SK-N-SH (cell line): ENCODE data around the gene H2BW2. TPM values are rescaled to one million over a fixed set of nuclear protein-coding genes. Genes with fewer than 3 reads are reported as not detected.

Experiments used
- CTCF ChIA-PET: fragments of 300-600, 350-600 bp; formaldehyde crosslinking; extraction: SDS; loops from one replicate; lab custom pipeline; 2021; lab: Yijun Ruan, JAX
- POLR2A ChIA-PET: fragments of 350-600 bp; sonication (Branson Sonifier 250); formaldehyde crosslinking; extraction: SDS; loops from one replicate; lab custom pipeline; 2020; ENCODE audit warnings: antibody characterized with exemption, inconsistent platforms; lab: Yijun Ruan, JAX
- DNase-seq: peaks from one replicate; pipeline ENCODE4 v3.0.0; 2012
- H2AFZ ChIP-seq: fragments of 200-600 bp; sonication (generic); 2 replicates; pipeline ENCODE4 v1.8.1; 2016; ENCODE audit warnings: antibody characterized with exemption, mild to moderate bottlenecking, low read depth
- H3F3A ChIP-seq: fragments of 200-600 bp; sonication (generic); replicated peaks from 2 replicates; pipeline ENCODE3; 2016; ENCODE audit warnings: antibody characterized with exemption, mild to moderate bottlenecking; ENCODE audit not compliant: insufficient read depth
- H3K27ac ChIP-seq, 2 experiments: fragments of 200-500 bp in 1 of 2; fragments of 200-600 bp in 1 of 2; sonication (Bioruptor generic) in 1 of 2; sonication (generic), shearing (Covaris generic) in 1 of 2; 2 replicates each; pipeline versions ENCODE4 v1.5.1 to v1.6.1; 2014 to 2016; ENCODE audit warnings: low read depth in 2 of 2, inconsistent platforms in 1 of 2, low read length in 1 of 2, mild to moderate bottlenecking in 1 of 2, mixed read lengths in 1 of 2
- H3K27me3 ChIP-seq: fragments of 200-600 bp; sonication (generic), shearing (Covaris generic); 2 replicates; pipeline ENCODE4 v1.6.1; 2016; ENCODE audit warnings: mixed run types; ENCODE audit not compliant: insufficient read depth
- H3K36me3 ChIP-seq, 2 experiments: fragments of 200-500 bp in 1 of 2; fragments of 200-600 bp in 1 of 2; sonication (Bioruptor generic) in 1 of 2; sonication (generic) in 1 of 2; replicated peaks in 1 of 2; 2 replicates each; pipeline versions ENCODE3 to v1.5.1; 2014 to 2016; ENCODE audit warnings: low read length in 1 of 2, mild to moderate bottlenecking in 1 of 2; ENCODE audit not compliant: insufficient read depth in 2 of 2, control insufficient read depth in 1 of 2
- H3K4me1 ChIP-seq, 2 experiments: fragments of 200-500 bp in 1 of 2; fragments of 200-600 bp in 1 of 2; sonication (Bioruptor generic) in 1 of 2; sonication (generic), shearing (Covaris generic) in 1 of 2; 2 replicates each; pipeline versions ENCODE4 v1.5.1 to v1.6.1; 2014 to 2016; ENCODE audit warnings: low read depth in 1 of 2, low read length in 1 of 2, mixed run types in 1 of 2; ENCODE audit not compliant: insufficient read depth in 2 of 2, control insufficient read depth in 1 of 2
- H3K4me2 ChIP-seq: fragments of 200-600 bp; sonication (generic), shearing (Covaris generic); 2 replicates; pipeline ENCODE4 v1.6.1; 2017; ENCODE audit warnings: mixed run types
- H3K4me3 ChIP-seq, 2 experiments: fragments of 200-500 bp in 1 of 2; fragments of 200-600 bp in 1 of 2; sonication (Bioruptor generic) in 1 of 2; sonication (generic), shearing (Covaris generic) in 1 of 2; 2 replicates each; pipeline versions ENCODE4 v1.5.1 to v1.8.1; 2014 to 2016; ENCODE audit warnings: low read depth in 2 of 2, inconsistent platforms in 1 of 2, low read length in 1 of 2, mild to moderate bottlenecking in 1 of 2, mixed read lengths in 1 of 2, moderate library complexity in 1 of 2
- H3K79me2 ChIP-seq: fragments of 200-600 bp; sonication (generic); 2 replicates; pipeline ENCODE4 v1.8.1; 2017; ENCODE audit warnings: mild to moderate bottlenecking; ENCODE audit not compliant: insufficient read depth
- H3K9ac ChIP-seq: fragments of 200-600 bp; sonication (generic); 2 replicates; pipeline ENCODE4 v1.6.1; 2017; ENCODE audit warnings: mixed run types
- H3K9me2 ChIP-seq: fragments of 200-600 bp; sonication (generic); 2 replicates; pipeline ENCODE4 v1.6.1; 2017; ENCODE audit warnings: mixed run types
- H3K9me3 ChIP-seq: fragments of 200-600 bp; sonication (generic); 2 replicates; pipeline ENCODE4 v1.6.1; 2017; ENCODE audit warnings: mixed run types, mild to moderate bottlenecking, moderate library complexity
- H4K20me1 ChIP-seq: fragments of 200-600 bp; sonication (generic); 2 replicates; pipeline ENCODE4 v1.6.1; 2017; ENCODE audit warnings: mild to moderate bottlenecking, mixed run types; ENCODE audit not compliant: insufficient read depth
- EP300 ChIP-seq, 2 experiments: IDR thresholded peaks; 2 replicates each; pipeline versions ENCODE4 v1.4.0 to v1.6.1; 2012; ENCODE audit warnings: borderline replicate concordance in 1 of 2, low read depth in 1 of 2, low read length in 1 of 2
- FOSL2 ChIP-seq: IDR thresholded peaks from 2 replicates; pipeline ENCODE4 v1.4.0; 2012; ENCODE audit warnings: low read depth, mild to moderate bottlenecking, moderate library complexity, borderline replicate concordance
- FOXJ3 ChIP-seq: sonication (generic); formaldehyde crosslinking; IDR thresholded peaks from 2 replicates; pipeline ENCODE4 v1.5.1; 2020; ENCODE audit warnings: mild to moderate bottlenecking, missing genetic modification reagents
- GABPA ChIP-seq: IDR thresholded peaks from 2 replicates; pipeline ENCODE4 v1.4.0; 2012; ENCODE audit warnings: low read depth, mild to moderate bottlenecking
- GATA2 ChIP-seq: sonication (generic); formaldehyde crosslinking; IDR thresholded peaks from 2 replicates; pipeline ENCODE4 v1.5.0; 2020; ENCODE audit warnings: mild to moderate bottlenecking, missing genetic modification reagents
- IRF3 ChIP-seq: fragments of 150-350 bp; IDR thresholded peaks from 2 replicates; pipeline ENCODE4 v1.6.1; 2016; ENCODE audit warnings: mild to moderate bottlenecking, low read depth, low read length
- MAX ChIP-seq: IDR thresholded peaks from 2 replicates; pipeline ENCODE4 v1.4.0; 2012; ENCODE audit warnings: low read depth
- MEF2A ChIP-seq: IDR thresholded peaks from 2 replicates; pipeline ENCODE4 v1.4.0; 2012; ENCODE audit warnings: low read depth, borderline replicate concordance
- MXI1 ChIP-seq: IDR thresholded peaks from 2 replicates; pipeline ENCODE4 v1.6.1; 2012; ENCODE audit warnings: mild to moderate bottlenecking, low read depth, low read length, improper control_type of control experiment
- PBX3 ChIP-seq: IDR thresholded peaks from 2 replicates; pipeline ENCODE4; 2012
- RAD21 ChIP-seq: IDR thresholded peaks from 2 replicates; pipeline ENCODE4 v1.6.1; 2012; ENCODE audit warnings: mild to moderate bottlenecking, low read length
- RCOR1 ChIP-seq: fragments of 150-350 bp; IDR thresholded peaks from 2 replicates; pipeline ENCODE4 v1.6.1; 2017; ENCODE audit warnings: antibody characterized with exemption, low read length
- REST ChIP-seq: IDR thresholded peaks from 2 replicates; pipeline ENCODE4 v1.6.1; 2012; ENCODE audit warnings: mild to moderate bottlenecking, low read depth, low read length, moderate library complexity
- RFX5 ChIP-seq: IDR thresholded peaks from 2 replicates; pipeline ENCODE4 v1.6.1; 2012; ENCODE audit warnings: mild to moderate bottlenecking, improper control_type of control experiment, low read length
- RXRA ChIP-seq: IDR thresholded peaks from 2 replicates; pipeline ENCODE4 v1.4.0; 2012; ENCODE audit warnings: low read depth, mild to moderate bottlenecking, borderline replicate concordance
- SMC3 ChIP-seq: IDR thresholded peaks from 2 replicates; pipeline ENCODE4 v1.6.1; 2012; ENCODE audit warnings: low read depth, low read length, improper control_type of control experiment
- TEAD4 ChIP-seq: IDR thresholded peaks from 2 replicates; pipeline ENCODE4 v1.4.0; 2012; ENCODE audit warnings: mild to moderate bottlenecking, borderline replicate concordance; ENCODE audit not compliant: insufficient read depth
- USF2 ChIP-seq: fragments of 150-350 bp; IDR thresholded peaks from 2 replicates; pipeline ENCODE4 v1.6.1; 2017; ENCODE audit warnings: antibody characterized with exemption, low read length, low read depth, borderline replicate concordance
- ZBTB33 ChIP-seq: IDR thresholded peaks from 2 replicates; pipeline ENCODE4 v1.4.0; 2012; ENCODE audit warnings: low read depth, borderline replicate concordance
- WGBS: methylation state at CpG from one replicate; pipeline ENCODE4 v1.1.6; 2017; ENCODE audit warnings: low lambda C conversion rate; 5-methylcytosine and 5-hydroxymethylcytosine counted together
- polyA plus RNA-seq, 3 experiments: library from polyadenylated mRNA; depleted of rRNA; stranded (reverse); fragments of >200 nt; gene quantifications; 2 replicates each; pipeline ENCODE4 v1.2.3, GENCODE V29; 2012

The H2BW2 gene
- polyA plus RNA-seq, 1 of the 3 experiments (the other 2 are of a cell fraction), result not detected

GRCh38 chrX:104008831-104009230, 30.9 kb upstream of the H2BW2 start:
- Histone ChIP-seq H3K27me3 (peaks cover 61% of the 10 kb centered on the region), H3K9me2 (no peaks in the 10 kb centered on the region), H3K4me2 (no peak overlapping the region), H4K20me1 (no peaks in the 10 kb centered on the region), H2AFZ (no peak overlapping the region), H3F3A (no peaks in the 10 kb centered on the region), H3K9ac (no peak overlapping the region), H3K4me3 (no peak overlapping the region), H3K36me3 (no peaks in the 10 kb centered on the region), H3K4me1 (no peaks in the 10 kb centered on the region), H3K9me3 (no peaks in the 10 kb centered on the region), H3K79me2 (no peaks in the 10 kb centered on the region), H3K27ac (no peak overlapping the region)
- 4% methylated on average over 5 of the region's 5 CpGs for WGBS
- CTCF ChIA-PET, result no interaction called here
- POLR2A ChIA-PET, result no interaction called here
- TF ChIP-seq MEF2A (no peak), MAX (no peak), SMC3 (no peak), PBX3 (no peak), FOSL2 (no peak), TEAD4 (no peak), ZBTB33 (no peak), RAD21 (no peak), FOXJ3 (no peak), MXI1 (no peak), EP300 (IDR thresholded peaks at IDR 0.05; ENCODE audit: borderline replicate concordance in 1 of 2, low read depth in 1 of 2, low read length in 1 of 2) (no peak), REST (no peak), RFX5 (no peak), GATA2 (CRISPR knock-in tag) (no peak), RXRA (no peak), IRF3 (no peak), GABPA (no peak), RCOR1 (no peak), USF2 (no peak)
- no peak for DNase-seq
